Activated B cell treated with CpG ODN at 0.5 μM for 24 hours (primary cell): ENCODE measurements around the gene PARN. TPM values are rescaled to one million over a fixed set of nuclear protein-coding genes. Genes with fewer than 3 reads are reported as not detected.
A peak's percentile ranks its signal among the peaks of the same experiment; 100 is the strongest.
"Not testable (repeated sequence)": the region's sequence is repeated elsewhere in the genome, so short reads cannot be mapped to it uniquely, and the experiment has no call there.

ENCODE experiments used
- ATAC-seq: fragments of 200-7000 bp; cut with Tn5 transposase; one replicate; pipeline ENCODE4 v1.10.0; 2021; ENCODE audit warnings: low read depth, mild to moderate bottlenecking, moderate library complexity
- CTCF ChIA-PET: fragments of 350-600 bp; sonication (Branson Sonifier 250); formaldehyde crosslinking; loops from one replicate; lab custom pipeline; 2021; ENCODE audit warnings: antibody characterized with exemption; lab: Charles Lee
- POLR2A ChIA-PET: fragments of 350-600 bp; sonication (Branson Sonifier 250); formaldehyde crosslinking; loops from one replicate; lab custom pipeline; 2021; ENCODE audit warnings: antibody characterized with exemption; lab: Charles Lee
- DNase-seq: peaks from one replicate; pipeline ENCODE4 v3.0.0; 2022
- H3K27ac Mint-ChIP-seq: one replicate; pipeline ENCODE4 v1.8.0; 2020; ENCODE audit warnings: mixed read lengths
- H3K27me3 Mint-ChIP-seq: one replicate; pipeline ENCODE4 v1.8.0; 2021; ENCODE audit warnings: mixed read lengths
- H3K36me3 Mint-ChIP-seq: one replicate; pipeline ENCODE4 v1.8.0; 2021; ENCODE audit warnings: low read depth, mixed read lengths
- H3K4me1 Mint-ChIP-seq: one replicate; pipeline ENCODE4 v1.8.0; 2021; ENCODE audit warnings: mixed read lengths
- H3K4me3 Mint-ChIP-seq: one replicate; pipeline ENCODE4 v1.8.0; 2020; ENCODE audit warnings: mild to moderate bottlenecking, mixed read lengths
- H3K9me3 Mint-ChIP-seq: one replicate; pipeline ENCODE4 v1.8.0; 2020; ENCODE audit warnings: mixed read lengths
- CTCF ChIP-seq: fragments of 200-600 bp; IDR thresholded peaks from one replicate; pipeline ENCODE4 v1.8.0; 2022; ENCODE audit warnings: antibody characterized with exemption, mild to moderate bottlenecking
- intact Hi-C: fragments of 100-400 bp; cut with micrococcal nuclease; formaldehyde crosslinking; loops from one replicate; pipeline ENCODE4 v1.15.1; 2024
- total RNA-seq: library from RNA; stranded (reverse); gene quantifications from 2 replicates; pipeline ENCODE4 v1.2.3, GENCODE V29; 2022

Gene PARN
- total RNA-seq, 1 donor from 2014 or later, result 47.3 TPM

DNA sequence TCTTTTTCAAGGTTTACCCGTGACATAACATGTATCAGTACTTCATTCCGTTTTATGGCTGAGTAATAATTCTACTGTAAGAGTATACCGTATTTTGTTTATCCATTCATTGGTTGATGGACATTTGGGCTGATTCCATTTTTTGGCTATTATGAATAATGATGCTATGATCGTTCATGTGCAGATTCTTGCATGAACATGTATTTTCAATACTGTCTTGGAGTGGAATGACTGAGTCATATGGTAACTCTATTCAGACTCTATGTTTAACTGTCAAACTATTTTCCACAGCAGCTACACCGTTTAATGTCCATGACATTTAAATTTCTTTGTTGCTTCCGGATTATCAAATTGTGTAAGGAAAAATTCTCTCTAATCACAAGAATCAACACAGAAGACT lies 20.6 kb upstream of the PARN start:
- Mint-ChIP-seq H3K27ac (no peak overlapping the region), H3K9me3 (no peaks in the 10 kb centered on the region), H3K36me3 (peaks cover 71% of the 10 kb centered on the region), H3K4me1 (no peaks in the 10 kb centered on the region), H3K27me3 (no peaks in the 10 kb centered on the region), H3K4me3 (no peak overlapping the region)
- DNase-seq (no peak), ATAC-seq (no peak)
- CTCF ChIA-PET, result no interaction called here
- TF ChIP-seq CTCF, result no peak
- intact Hi-C loops, result no loop called here
- POLR2A ChIA-PET, result interaction anchor here (0.5 kb wide), 1 partner anchor 9 kb away, joined by 4 read pairs; no protein-coding TSS in a partner anchor

GRCh38 chr16:14649816-14650215 lies 19.8 kb upstream of the PARN start:
- H3K4me3 Mint-ChIP-seq, result no peak overlapping the region
- no peaks in the 10 kb centered on the region for H3K27me3 Mint-ChIP-seq
- intact Hi-C loops, result no loop called here
- no peak for TF ChIP-seq CTCF
- no peaks in the 10 kb centered on the region for H3K9me3 Mint-ChIP-seq
- peaks cover 73% of the 10 kb centered on the region for H3K36me3 Mint-ChIP-seq
- CTCF ChIA-PET, result no interaction called here
- ATAC-seq (no peak), DNase-seq (no peak)
- POLR2A ChIA-PET, result no interaction called here
- H3K27ac Mint-ChIP-seq, result no peak overlapping the region
- H3K4me1 Mint-ChIP-seq, result no peaks in the 10 kb centered on the region

GRCh38 chr16:14641926-14642325 lies 11.9 kb upstream of the PARN start:
- Mint-ChIP-seq H3K4me3 (no peak overlapping the region), H3K9me3 (no peaks in the 10 kb centered on the region), H3K27me3 (no peaks in the 10 kb centered on the region), H3K27ac (no peak overlapping the region), H3K4me1 (peaks cover 26% of the 10 kb centered on the region), H3K36me3 (peaks cover 74% of the 10 kb centered on the region)
- DNase-seq (no peak), ATAC-seq (no peak)
- no peak for TF ChIP-seq CTCF
- ChIA-PET POLR2A (interaction anchor here (0.7 kb wide), 1 partner anchor 9 kb away, joined by 4 read pairs; no protein-coding TSS in a partner anchor), CTCF (interaction anchor here (1.1 kb wide), 1 partner anchor 9 kb away, joined by 3 read pairs; the partner anchor contains the start of gene BFAR)
- intact Hi-C loops, result no loop called here

DNA sequence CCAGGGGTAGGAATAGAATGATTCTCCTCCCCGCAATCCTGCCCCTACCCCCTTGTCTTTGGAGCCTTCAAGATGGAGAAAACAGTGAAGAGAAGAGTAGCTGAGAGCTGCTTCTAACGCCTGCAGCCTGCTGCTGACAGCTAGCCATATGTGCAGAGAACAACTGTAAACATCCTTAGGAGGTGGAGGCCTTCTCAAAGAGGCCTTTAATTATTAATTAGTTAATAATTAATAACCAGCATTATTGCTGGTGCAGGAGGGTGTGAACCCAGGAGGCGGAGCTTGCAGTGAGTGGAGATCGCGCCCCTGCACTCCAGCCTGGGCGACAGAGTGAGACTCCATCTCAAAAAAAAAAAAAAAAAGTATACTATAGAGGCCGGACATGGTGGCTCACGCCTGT lies 11.1 kb upstream of the PARN start:
- peaks cover 27% of the 10 kb centered on the region for H3K4me1 Mint-ChIP-seq
- H3K27me3 Mint-ChIP-seq, result no peaks in the 10 kb centered on the region
- H3K36me3 Mint-ChIP-seq, result peaks cover 74% of the 10 kb centered on the region
- no peak overlapping the region for H3K4me3 Mint-ChIP-seq
- ChIA-PET CTCF (interaction anchor here (0.6 kb wide), 1 partner anchor 1349 kb away, joined by 4 read pairs; no protein-coding TSS in a partner anchor), POLR2A (interaction anchor here (0.7 to 0.8 kb wide), 2 partner anchors 10 to 11 kb away, joined by 3 to 4 read pairs; partner anchors contain the start of gene PARN)
- no peaks in the 10 kb centered on the region for H3K9me3 Mint-ChIP-seq
- ATAC-seq, result no peak
- intact Hi-C loops, result no loop called here
- TF ChIP-seq CTCF, result no peak
- no peak for DNase-seq
- H3K27ac Mint-ChIP-seq, result no peak overlapping the region

GRCh38 chr16:14640538-14640937 lies 10.5 kb upstream of the PARN start:
- Mint-ChIP-seq H3K27me3 (no peaks in the 10 kb centered on the region), H3K4me1 (peaks cover 32% of the 10 kb centered on the region), H3K4me3 (no peak overlapping the region), H3K27ac (no peak overlapping the region), H3K9me3 (no peaks in the 10 kb centered on the region), H3K36me3 (peaks cover 72% of the 10 kb centered on the region)
- intact Hi-C loops, result no loop called here
- TF ChIP-seq CTCF, result no peak
- ChIA-PET POLR2A (interaction anchor here (0.8 kb wide), 1 partner anchor 11 kb away, joined by 3 read pairs; the partner anchor contains the start of gene PARN), CTCF (interaction anchor here (0.6 kb wide), 1 partner anchor 1350 kb away, joined by 4 read pairs; no protein-coding TSS in a partner anchor)
- no peak for DNase-seq
- ATAC-seq, result no peak

DNA sequence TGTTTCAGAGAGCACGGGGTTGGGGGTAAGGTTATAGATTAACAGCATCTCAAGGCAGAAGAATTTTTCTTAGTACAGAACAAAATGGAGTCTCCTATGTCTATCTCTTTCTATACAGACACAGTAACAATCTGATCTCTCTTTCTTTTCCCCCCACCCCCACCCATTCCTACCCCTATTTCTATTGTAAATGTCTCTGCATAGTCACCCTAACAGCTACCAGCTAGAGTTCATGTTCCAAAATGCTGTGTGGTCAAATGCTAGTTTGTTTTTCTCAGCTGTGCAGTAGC lies 6.8 kb upstream of the PARN start:
- DNase-seq, H3K27me3 Mint-ChIP-seq, CTCF ChIA-PET, H3K4me3 Mint-ChIP-seq, H3K9me3 Mint-ChIP-seq, ATAC-seq, POLR2A ChIA-PET, H3K27ac Mint-ChIP-seq: not testable (repeated sequence)
- Mint-ChIP-seq H3K4me1 (peaks cover 58% of the 10 kb centered on the region), H3K36me3 (peaks cover 55% of the 10 kb centered on the region)
- intact Hi-C loops, result loop anchor here (10.0 kb wide), 1 partner anchor 458 kb away; the partner anchor contains the start of gene RRN3

DNA sequence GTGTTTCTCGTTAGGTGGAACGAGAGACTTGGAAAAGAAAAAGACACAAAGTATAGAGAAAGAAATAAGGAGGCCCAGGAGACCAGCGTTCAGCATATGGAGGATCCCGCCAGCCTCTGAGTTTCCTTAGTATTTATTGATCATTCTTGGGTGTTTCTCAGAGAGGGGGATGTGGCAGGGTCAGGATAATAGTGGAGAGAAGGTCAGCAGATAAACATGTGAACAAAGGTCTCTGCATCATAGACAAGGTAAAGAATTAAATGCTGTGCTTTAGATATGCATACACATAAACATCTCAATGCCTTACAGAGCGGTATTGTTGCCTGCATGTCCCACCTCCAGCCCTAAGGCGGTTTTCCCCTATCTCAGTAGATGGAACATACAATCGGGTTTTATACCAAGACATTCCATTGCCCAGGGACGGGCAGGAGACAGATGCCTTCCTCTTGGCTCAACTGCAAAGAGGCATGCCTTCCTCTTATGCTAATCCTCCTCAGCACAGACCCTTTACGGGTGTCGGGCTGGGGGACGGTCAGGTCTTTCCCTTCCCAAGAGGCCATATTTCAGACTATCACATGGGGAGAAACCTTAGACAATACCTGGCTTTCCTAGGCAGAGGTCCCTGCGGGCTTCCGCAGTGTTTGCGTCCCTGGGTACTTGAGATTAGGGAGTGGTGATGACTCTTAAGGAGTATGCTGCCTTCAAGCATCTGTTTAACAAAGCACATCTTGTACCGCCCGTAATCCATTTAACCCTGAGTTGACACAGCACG lies 6.3 kb upstream of the PARN start:
- H3K4me1 Mint-ChIP-seq, result peaks cover 57% of the 10 kb centered on the region
- peak overlapping the region; percentile 15 for H3K4me3 Mint-ChIP-seq
- H3K9me3 Mint-ChIP-seq, DNase-seq, CTCF ChIA-PET, ATAC-seq, H3K27ac Mint-ChIP-seq, POLR2A ChIA-PET, H3K27me3 Mint-ChIP-seq: not testable (repeated sequence)
- intact Hi-C loops, result loop anchor here (10.0 kb wide), 1 partner anchor 458 kb away; the partner anchor contains the start of gene RRN3
- peaks cover 54% of the 10 kb centered on the region for H3K36me3 Mint-ChIP-seq
